Bronchial smooth muscle cell (primary cell): ENCODE data around the gene CRYGN. TPM values are rescaled to one million over a fixed set of nuclear protein-coding genes. Genes with fewer than 3 reads are reported as not detected.

ENCODE experiments used
- total RNA-seq: library from RNA; depleted of rRNA; stranded (reverse); fragments of >200 nt; gene quantifications from 2 replicates; pipeline ENCODE4 v1.2.1, GENCODE V29; 2014

CRYGN gene
- total RNA-seq: 0.26 and 0.47 TPM in 2 replicates

GRCh38 chr7:151439855-151440798 is at the start of gene CRYGN:
Gene CRYGN (minus strand): TSS chr7:151440141. CDS start chr7:151439917, 224 bp downstream.

GRCh38 chr7:151409667-151410404 is 30.1 kb downstream of the CRYGN start, which contains the start of gene WDR86:
Gene WDR86 (minus strand): TSS chr7:151410038. CDS start chr7:151409589, 449 bp downstream.

Other genes starting within 250 kb of the CRYGN start
- gene H2BK1, start 229.7 kb downstream of the CRYGN start, total RNA-seq: not detected in 2 replicates
- gene ABCF2, start 212.9 kb downstream of the CRYGN start, total RNA-seq: 31.0 and 42.7 TPM in 2 replicates
- 37.0 and 49.8 TPM in 2 replicates for gene CHPF2, start 207.7 kb downstream of the CRYGN start, total RNA-seq
- gene SMARCD3, start 191.4 kb downstream of the CRYGN start, total RNA-seq: 31.8 and 33.4 TPM in 2 replicates
- 32.5 and 49.4 TPM in 2 replicates for gene NUB1, start 98.3 kb downstream of the CRYGN start, total RNA-seq
- gene WDR86, start 30.1 kb downstream of the CRYGN start, total RNA-seq: 0.95 and 3.8 TPM in 2 replicates
- gene RHEB, start 79.8 kb upstream of the CRYGN start, total RNA-seq: 28.7 and 41.8 TPM in 2 replicates